Hematopoietic multipotent progenitor cell treated with erythropoietin and hydrocortisone succinate and interleukin-3 and kit ligand, for 17 days (in vitro differentiated cells): ENCODE data around the gene PEX7.
A peak's percentile ranks its signal among the peaks of the same experiment; 100 is the strongest.
"Not testable (repeated sequence)": the region's sequence is repeated elsewhere in the genome, so short reads cannot be mapped to it uniquely, and the experiment has no call there.

Experiments
- DNase-seq: peaks from one replicate; pipeline ENCODE4 v3.0.0-alpha.2; 2015; ENCODE audit warnings: low spot score

The PEX7 gene

GRCh38 chr6:136840276-136841001, 18.0 kb downstream of the PEX7 start:
- DNase-seq: no peak

- DNase-seq: no peak
Observed at GRCh38 chr6:136843210-136843609, 20.8 kb downstream of the PEX7 start.

DNA sequence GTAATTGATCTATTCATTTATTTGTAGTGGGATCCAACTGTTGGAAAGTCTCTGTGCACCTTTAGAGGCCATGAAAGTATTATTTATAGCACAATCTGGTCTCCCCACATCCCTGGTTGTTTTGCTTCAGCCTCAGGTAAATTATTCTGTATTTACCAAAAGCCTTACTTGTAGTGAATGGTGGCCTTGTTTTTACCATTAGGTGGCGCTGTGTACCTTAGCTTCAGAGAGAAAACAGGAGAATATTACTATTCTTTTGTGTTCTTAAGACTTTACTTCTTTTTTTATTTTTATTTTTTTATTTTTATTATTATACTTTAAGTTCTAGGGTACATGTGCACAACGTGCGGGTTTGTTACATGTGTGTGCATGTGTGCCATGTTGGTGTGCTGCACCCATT, 23.7 kb downstream of the PEX7 start:
- DNase-seq: peak; percentile 68

DNA sequence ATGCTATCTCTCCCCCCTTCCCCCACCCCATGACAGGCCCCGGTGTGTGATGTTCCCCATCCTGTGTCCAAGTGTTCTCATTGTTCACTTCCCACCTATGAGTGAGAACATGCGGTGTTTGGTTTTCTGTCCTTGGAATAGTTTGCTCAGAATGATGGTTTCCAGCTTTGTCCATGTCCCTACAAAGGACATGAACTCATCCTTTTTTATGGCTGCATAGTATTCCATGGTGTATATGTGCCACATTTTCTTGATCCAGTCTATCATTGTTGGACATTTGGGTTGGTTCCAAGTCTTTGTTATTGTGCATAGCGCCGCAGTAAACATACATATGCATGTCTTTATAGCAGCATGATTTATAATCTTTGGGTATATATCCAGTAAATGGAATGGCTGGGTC, 24.1 kb downstream of the PEX7 start:
- not testable (repeated sequence) for DNase-seq

GRCh38 chr6:136849979-136850563, 27.7 kb downstream of the PEX7 start:
- peak; percentile 30 for DNase-seq

- DNase-seq: no peak
Observed at GRCh38 chr6:136859430-136859829, 37.0 kb downstream of the PEX7 start.

DNA sequence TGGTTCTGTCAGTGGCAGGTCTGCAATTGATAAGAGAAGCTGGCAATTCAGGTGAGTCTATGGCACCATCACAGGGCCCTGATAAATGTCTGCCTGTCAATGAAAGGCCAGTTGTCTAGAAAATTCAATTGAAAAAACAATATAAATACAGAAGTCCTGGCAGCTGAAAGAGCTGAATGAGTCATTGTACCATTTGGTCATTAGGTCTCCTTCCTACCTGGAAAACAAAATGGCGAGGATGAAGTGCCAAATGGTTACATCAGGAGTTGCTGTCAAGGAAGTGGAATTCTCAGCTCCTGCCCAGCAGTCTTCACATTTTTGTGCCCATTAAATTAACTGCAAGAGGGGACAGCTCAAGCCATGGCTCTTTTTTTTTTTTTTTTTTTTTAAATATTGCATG, 37.7 kb downstream of the PEX7 start:
- DNase-seq: no peak

- DNase-seq: no peak
Observed at GRCh38 chr6:136862662-136863061, 40.3 kb downstream of the PEX7 start.

DNA sequence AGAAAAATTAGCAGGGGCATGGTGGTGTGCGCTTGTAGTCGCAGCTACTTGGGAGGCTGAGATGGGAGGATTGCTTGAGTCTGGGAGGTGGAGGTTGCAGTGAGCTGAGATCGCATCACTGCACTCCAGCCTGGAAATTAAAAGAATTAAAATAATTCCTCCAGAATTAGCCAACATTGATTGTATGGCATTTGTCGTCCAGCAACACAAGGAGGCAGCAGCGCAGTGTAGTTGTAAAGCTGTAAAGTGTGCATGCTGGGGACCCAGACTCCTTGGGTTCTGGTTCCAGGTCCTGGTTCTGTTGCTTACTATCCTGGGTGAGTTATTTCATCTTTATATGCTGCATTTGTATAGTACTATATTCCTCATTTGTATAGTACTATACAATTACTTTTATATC, 41.4 kb downstream of the PEX7 start:
- DNase-seq: no peak

GRCh38 chr6:136864676-136865075, 42.3 kb downstream of the PEX7 start:
- no peak for DNase-seq

GRCh38 chr6:136866872-136867416, 44.6 kb downstream of the PEX7 start:
- no peak for DNase-seq

DNA sequence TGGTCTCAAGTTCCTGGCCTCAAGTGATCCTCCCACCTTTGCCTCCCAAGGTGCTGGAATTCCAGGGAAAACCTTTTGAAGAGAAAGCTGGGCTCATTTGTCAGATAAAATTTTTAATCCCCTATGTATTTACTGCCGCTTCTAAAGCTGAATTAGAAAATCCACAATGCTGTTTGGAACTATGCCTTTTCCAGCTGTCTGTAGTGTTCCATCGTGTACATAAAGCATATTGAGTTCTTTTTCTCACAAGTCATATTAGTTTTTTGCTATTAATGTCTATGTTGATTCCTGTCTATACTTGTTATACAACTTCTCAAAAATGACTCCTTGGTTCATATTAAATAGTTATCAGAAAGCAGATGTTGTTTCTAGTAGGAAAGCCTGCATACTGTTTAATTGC, 47.1 kb downstream of the PEX7 start:
- no peak for DNase-seq

- DNase-seq: no peak
Observed at GRCh38 chr6:136873748-136874147, 51.4 kb downstream of the PEX7 start.

GRCh38 chr6:136876469-136876868, 54.1 kb downstream of the PEX7 start:
- DNase-seq: not testable (repeated sequence)

DNA sequence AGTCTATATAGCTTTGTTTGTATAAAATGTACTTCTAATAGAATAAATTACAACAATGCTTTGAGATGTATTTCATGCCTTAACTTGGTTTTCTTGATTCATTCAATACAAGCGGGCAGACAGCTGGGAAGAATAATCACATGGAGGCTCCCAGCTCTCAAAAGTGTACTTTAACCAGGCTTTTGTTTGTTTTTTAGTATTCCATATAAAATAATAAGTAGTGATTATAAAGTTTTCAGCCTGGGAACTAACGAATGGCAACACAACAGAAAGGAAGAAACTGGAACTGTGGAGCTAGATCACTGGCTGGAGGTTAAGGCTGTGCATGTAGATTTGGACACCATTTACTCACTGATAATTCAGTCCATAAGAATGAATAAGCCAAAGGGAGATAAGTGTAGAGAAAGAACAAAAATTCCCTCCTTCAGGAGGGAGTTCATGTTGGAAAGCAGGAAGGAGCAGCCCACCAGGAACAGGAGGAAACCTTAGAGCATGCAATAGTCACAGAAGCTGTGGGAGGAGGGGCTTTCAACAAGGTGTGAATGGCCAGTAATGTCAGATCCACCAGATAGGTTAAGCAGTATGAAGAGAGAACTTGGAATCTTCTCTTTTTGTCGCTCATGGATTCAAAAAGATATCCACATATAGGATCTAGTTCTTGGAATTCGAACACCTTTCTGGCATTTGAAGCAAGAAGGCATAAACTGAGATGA, 58.5 kb downstream of the PEX7 start:
- no peak for DNase-seq

- no peak for DNase-seq
Observed at GRCh38 chr6:136886091-136886490, 63.7 kb downstream of the PEX7 start.

- DNase-seq: no peak
Observed at GRCh38 chr6:136887953-136888352, 65.6 kb downstream of the PEX7 start.

DNA sequence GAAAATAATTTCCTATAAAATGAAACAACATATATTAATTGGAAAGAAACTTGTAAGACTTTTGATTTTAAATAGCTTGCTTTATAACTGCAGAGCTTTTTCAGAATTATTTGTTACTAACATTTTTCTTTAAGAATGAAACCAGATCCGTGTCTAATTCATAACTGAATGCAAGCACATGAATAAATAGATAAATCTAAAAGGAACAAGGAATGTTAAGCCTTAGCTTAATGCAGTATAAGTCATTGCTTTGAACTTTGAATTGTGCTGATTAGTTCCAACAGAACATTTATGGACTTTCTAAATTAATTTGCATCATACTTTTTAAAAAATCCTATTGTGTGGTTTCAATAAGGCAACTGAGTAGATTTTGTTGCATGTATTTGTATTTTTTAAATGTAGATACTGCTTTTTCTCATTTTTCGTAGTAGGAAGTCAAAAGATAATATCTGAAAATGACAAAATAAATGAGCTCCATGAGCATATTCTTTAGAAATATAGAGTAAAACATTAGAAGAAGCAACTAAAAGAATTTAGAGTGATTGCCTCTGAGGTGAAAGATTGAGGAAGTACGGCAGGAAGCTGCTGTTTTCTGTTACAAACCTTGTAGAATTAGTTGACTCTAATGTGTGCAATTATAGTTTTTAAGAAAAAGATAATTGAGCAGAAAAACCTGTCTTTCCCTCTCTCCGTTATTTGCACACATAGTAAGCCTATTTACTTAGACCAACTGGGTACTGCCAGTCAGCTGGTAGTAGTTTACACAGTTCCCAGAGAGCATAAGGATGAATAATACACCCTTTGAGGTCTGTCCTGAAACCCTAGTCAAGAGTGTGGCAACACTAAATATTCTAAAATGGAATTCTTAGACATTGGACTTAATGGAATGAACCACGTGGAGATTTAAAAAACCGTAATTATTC, 67.1 kb downstream of the PEX7 start:
- no peak for DNase-seq

GRCh38 chr6:136890194-136890839, 67.9 kb downstream of the PEX7 start:
- no peak for DNase-seq

- DNase-seq: no peak
Observed at GRCh38 chr6:136890986-136891385, 68.6 kb downstream of the PEX7 start.

GRCh38 chr6:136893187-136893586, 70.8 kb downstream of the PEX7 start:
- no peak for DNase-seq
